ENCODE results near the gene SLC25A21. TPM values are rescaled to one million over a fixed set of nuclear protein-coding genes. Genes with fewer than 3 reads are reported as not detected.

Gene SLC25A21
- total RNA-seq, 1 donor from 2014 or later, result 6.4 TPM

DNA sequence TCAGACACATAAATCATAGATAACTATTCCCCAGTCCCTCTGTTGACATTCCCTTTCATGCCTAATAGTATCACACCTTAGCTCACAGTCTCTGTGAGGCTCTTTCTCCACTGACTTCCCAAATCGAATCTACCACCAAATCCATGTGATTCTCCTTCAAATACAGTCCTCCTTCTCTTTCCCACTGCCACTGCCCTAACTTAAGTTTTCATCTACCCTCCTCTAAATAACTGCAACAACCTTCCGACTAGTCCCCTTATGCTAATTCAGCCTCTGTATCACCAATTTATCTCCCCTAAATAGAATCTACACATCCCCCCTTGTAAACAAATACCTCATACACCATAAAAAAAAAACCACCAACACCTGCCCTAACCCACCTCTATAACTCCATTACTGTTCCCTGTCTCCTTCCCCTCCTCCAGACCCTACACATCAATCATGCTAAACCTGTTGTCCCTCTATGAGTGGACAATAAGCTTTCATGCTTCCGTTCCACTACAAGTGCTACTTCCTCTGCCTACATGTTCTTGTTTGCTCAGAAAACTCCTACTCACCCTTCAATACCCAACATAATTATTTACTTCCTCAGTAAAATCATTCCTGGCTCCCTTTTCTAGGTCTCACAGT, 39.0 kb downstream of the SLC25A21 start:
- DNase-seq (ENCODE audit: low spot score), result no peak
- Histone ChIP-seq H3K4me2 (no peak overlapping the region), H3K27ac (no peak overlapping the region), H3K4me3 (no peak overlapping the region), H3K79me2 (ENCODE audit: low read depth) (no peaks in the 10 kb centered on the region), H3F3A (ENCODE audit: low read depth) (no peaks in the 10 kb centered on the region), H2AFZ (replicated peaks) (no peak overlapping the region), H4K20me1 (ENCODE audit: low read depth) (no peaks in the 10 kb centered on the region), H3K9ac (no peak overlapping the region), H3K4me1 (no peaks in the 10 kb centered on the region), H3K9me3 (ENCODE audit: low read depth) (no peaks in the 10 kb centered on the region), H3K36me3 (no peaks in the 10 kb centered on the region), H3K27me3 (no peaks in the 10 kb centered on the region)
- Mint-ChIP-seq H3K27ac (no peak overlapping the region), H3K4me1 (no peaks in the 10 kb centered on the region), H3K9me3 (no peaks in the 10 kb centered on the region), H3K4me3 (no peak overlapping the region), H3K36me3 (no peaks in the 10 kb centered on the region), H3K27me3 (ENCODE audit: insufficient read depth, low read depth) (no peaks in the 10 kb centered on the region)
- TF ChIP-seq, protein P1, sequence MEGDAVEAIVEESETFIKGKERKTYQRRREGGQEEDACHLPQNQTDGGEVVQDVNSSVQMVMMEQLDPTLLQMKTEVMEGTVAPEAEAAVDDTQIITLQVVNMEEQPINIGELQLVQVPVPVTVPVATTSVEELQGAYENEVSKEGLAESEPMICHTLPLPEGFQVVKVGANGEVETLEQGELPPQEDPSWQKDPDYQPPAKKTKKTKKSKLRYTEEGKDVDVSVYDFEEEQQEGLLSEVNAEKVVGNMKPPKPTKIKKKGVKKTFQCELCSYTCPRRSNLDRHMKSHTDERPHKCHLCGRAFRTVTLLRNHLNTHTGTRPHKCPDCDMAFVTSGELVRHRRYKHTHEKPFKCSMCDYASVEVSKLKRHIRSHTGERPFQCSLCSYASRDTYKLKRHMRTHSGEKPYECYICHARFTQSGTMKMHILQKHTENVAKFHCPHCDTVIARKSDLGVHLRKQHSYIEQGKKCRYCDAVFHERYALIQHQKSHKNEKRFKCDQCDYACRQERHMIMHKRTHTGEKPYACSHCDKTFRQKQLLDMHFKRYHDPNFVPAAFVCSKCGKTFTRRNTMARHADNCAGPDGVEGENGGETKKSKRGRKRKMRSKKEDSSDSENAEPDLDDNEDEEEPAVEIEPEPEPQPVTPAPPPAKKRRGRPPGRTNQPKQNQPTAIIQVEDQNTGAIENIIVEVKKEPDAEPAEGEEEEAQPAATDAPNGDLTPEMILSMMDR (IDR thresholded peaks at IDR 0.05), result no peak
- TF ChIP-seq EZH2 (IDR thresholded peaks at IDR 0.05) (no peak), EZH2phosphoT487 (IDR thresholded peaks at IDR 0.05) (no peak)

GRCh38 chr14:37131205-37131604, 41.2 kb downstream of the SLC25A21 start:
- Histone ChIP-seq H3K27ac (no peak overlapping the region), H2AFZ (replicated peaks) (no peak overlapping the region), H3K27me3 (no peaks in the 10 kb centered on the region), H3K79me2 (ENCODE audit: low read depth) (no peaks in the 10 kb centered on the region), H3F3A (ENCODE audit: low read depth) (no peaks in the 10 kb centered on the region), H3K9me3 (ENCODE audit: low read depth) (no peaks in the 10 kb centered on the region), H3K9ac (no peak overlapping the region), H3K36me3 (no peaks in the 10 kb centered on the region), H4K20me1 (ENCODE audit: low read depth) (no peaks in the 10 kb centered on the region), H3K4me1 (no peaks in the 10 kb centered on the region), H3K4me3 (no peak overlapping the region), H3K4me2 (no peak overlapping the region)
- no peaks in the 10 kb centered on the region for H3K27me3 Mint-ChIP-seq (ENCODE audit: insufficient read depth, low read depth)
- H3K9me3 Mint-ChIP-seq, result no peaks in the 10 kb centered on the region
- TF ChIP-seq EZH2phosphoT487 (IDR thresholded peaks at IDR 0.05) (no peak), EZH2 (IDR thresholded peaks at IDR 0.05) (no peak)
- TF ChIP-seq, protein P1 (IDR thresholded peaks at IDR 0.05), result no peak
- no peak overlapping the region for H3K27ac Mint-ChIP-seq
- DNase-seq (ENCODE audit: low spot score), result no peak
- H3K4me3 Mint-ChIP-seq, result no peak overlapping the region
- no peaks in the 10 kb centered on the region for H3K36me3 Mint-ChIP-seq
- H3K4me1 Mint-ChIP-seq, result no peaks in the 10 kb centered on the region

GRCh38 chr14:37129047-37129446, 43.4 kb downstream of the SLC25A21 start:
- H3K4me3 Mint-ChIP-seq, result no peak overlapping the region
- H2AFZ ChIP-seq (replicated peaks), result no peak overlapping the region
- no peaks in the 10 kb centered on the region for H3F3A ChIP-seq (ENCODE audit: low read depth)
- H3K9ac ChIP-seq, result no peak overlapping the region
- H3K36me3 ChIP-seq, result no peaks in the 10 kb centered on the region
- TF ChIP-seq EZH2 (IDR thresholded peaks at IDR 0.05) (no peak), EZH2phosphoT487 (IDR thresholded peaks at IDR 0.05) (no peak)
- TF ChIP-seq, protein P1 (IDR thresholded peaks at IDR 0.05), result no peak
- no peaks in the 10 kb centered on the region for H3K9me3 Mint-ChIP-seq
- no peaks in the 10 kb centered on the region for H3K27me3 Mint-ChIP-seq (ENCODE audit: insufficient read depth, low read depth)
- H3K4me3 ChIP-seq, result no peak overlapping the region
- H3K27me3 ChIP-seq, result no peaks in the 10 kb centered on the region
- no peaks in the 10 kb centered on the region for H3K4me1 Mint-ChIP-seq
- H3K4me1 ChIP-seq, result no peaks in the 10 kb centered on the region
- no peak overlapping the region for H3K27ac Mint-ChIP-seq
- H3K4me2 ChIP-seq, result no peak overlapping the region
- H3K36me3 Mint-ChIP-seq, result no peaks in the 10 kb centered on the region
- no peak overlapping the region for H3K27ac ChIP-seq
- H3K9me3 ChIP-seq (ENCODE audit: low read depth), result no peaks in the 10 kb centered on the region
- no peak for DNase-seq (ENCODE audit: low spot score)
- no peaks in the 10 kb centered on the region for H3K79me2 ChIP-seq (ENCODE audit: low read depth)
- H4K20me1 ChIP-seq (ENCODE audit: low read depth), result no peaks in the 10 kb centered on the region
